Muscle of arm (tissue), 14 donors: ENCODE measurements around the gene B3GAT1. TPM values are rescaled to one million over a fixed set of nuclear protein-coding genes. Genes with fewer than 3 reads are reported as not detected.
"Not testable (repeated sequence)": the region's sequence is repeated elsewhere in the genome, so short reads cannot be mapped to it uniquely, and the experiment has no call there.

Experiments used
- DNase-seq: peaks from one replicate; pipeline ENCODE4 v3.0.0-alpha.2; 2013
- long read RNA-seq, 11 donors: transcript quantifications; one replicate each; lab custom pipeline, GENCODE V29; 2026
- polyA plus RNA-seq, 12 donors: library from polyadenylated mRNA; unstranded; fragments of 120-200 nt; gene quantifications; one replicate each; pipeline ENCODE4 v1.2.1, GENCODE V29; 2013; ENCODE audit not compliant: insufficient read length in 12 of 12

B3GAT1 gene
- under 1 TPM in 10 of 12 donors, not detected in 2; 0.11 to 0.80 (median 0.33) TPM for polyA plus RNA-seq
- long read RNA-seq, donor 1, full-length matches to known transcripts = 3 of 3 reads
- long read RNA-seq, donor 1, partial matches to known transcripts = 0 of 3 reads
- long read RNA-seq, donor 1, other reads (novel, unspliced or antisense) = 0 of 3 reads
- long read RNA-seq, donor 2 = 0 reads
- long read RNA-seq, donor 3, partial matches to known transcripts = 0 of 1 reads
- long read RNA-seq, donor 3, other reads (novel, unspliced or antisense) = 0 of 1 reads
- long read RNA-seq, donor 4 = 0 reads
- long read RNA-seq, donor 5 = 0 reads
- long read RNA-seq, donor 6 = 0 reads
- long read RNA-seq, donor 7 = 0 reads
- long read RNA-seq, donor 8 = 0 reads
- long read RNA-seq, donor 9 = 0 reads
- long read RNA-seq, donor 10 = 0 reads
- long read RNA-seq, donor 11 = 0 reads

GRCh38 chr11:134412203-134413042 is at the start of gene B3GAT1:
Gene B3GAT1, minus strand, starts transcription at chr11:134412242. Its CDS starts 24,583 bp downstream, at chr11:134387659.
- no peak for DNase-seq

- no peak for DNase-seq
These were observed 49.6 kb upstream of the B3GAT1 start for GRCh38 chr11:134461621-134462020.

GRCh38 chr11:134460881-134461280 is 48.8 kb upstream of the B3GAT1 start:
- DNase-seq = no peak

GRCh38 chr11:134460062-134460561 is 48.1 kb upstream of the B3GAT1 start:
- no peak for DNase-seq

- no peak for DNase-seq
These were observed 47.4 kb upstream of the B3GAT1 start for GRCh38 chr11:134459246-134460061.

GRCh38 chr11:134457411-134458007 is 45.5 kb upstream of the B3GAT1 start:
- DNase-seq = not testable (repeated sequence)

GRCh38 chr11:134455516-134455915 is 43.5 kb upstream of the B3GAT1 start:
- no peak for DNase-seq

- DNase-seq = no peak
These were observed 42.2 kb upstream of the B3GAT1 start for GRCh38 chr11:134454146-134454690.

GRCh38 chr11:134453441-134453840 is 41.4 kb upstream of the B3GAT1 start:
- no peak for DNase-seq

GRCh38 chr11:134452838-134453155 is 40.8 kb upstream of the B3GAT1 start:
- no peak for DNase-seq

- DNase-seq = no peak
These were observed 40.2 kb upstream of the B3GAT1 start for GRCh38 chr11:134452026-134452837.

GRCh38 chr11:134450186-134450585 is 38.1 kb upstream of the B3GAT1 start:
- DNase-seq = no peak

- DNase-seq = no peak
These were observed 37.7 kb upstream of the B3GAT1 start for GRCh38 chr11:134449713-134450112.

- no peak for DNase-seq
These were observed 37.0 kb upstream of the B3GAT1 start for GRCh38 chr11:134449051-134449450.

GRCh38 chr11:134447696-134448095 is 35.7 kb upstream of the B3GAT1 start:
- DNase-seq = no peak

GRCh38 chr11:134445601-134446325 is 33.7 kb upstream of the B3GAT1 start:
- no peak for DNase-seq

GRCh38 chr11:134444160-134445108 is 32.4 kb upstream of the B3GAT1 start:
- DNase-seq = not testable (repeated sequence)

- no peak for DNase-seq
These were observed 31.2 kb upstream of the B3GAT1 start for GRCh38 chr11:134443246-134443645.
